AG09309 (cell line): ENCODE measurements around the gene ZMYM4.

Experiments used
- DNase-seq: peaks from one replicate; pipeline ENCODE4 v3.0.0-alpha.2; 2010; ENCODE audit warnings: low read depth
- H3K4me3 ChIP-seq: 2 replicates; pipeline ENCODE4 v1.5.1; 2011; ENCODE audit warnings: mild to moderate bottlenecking, low read depth, low read length, moderate library complexity; ENCODE audit not compliant: control insufficient read depth
- CTCF ChIP-seq: IDR thresholded peaks from 2 replicates; pipeline ENCODE4 v1.5.1; 2011; ENCODE audit warnings: mild to moderate bottlenecking, low read depth, low read length, inconsistent platforms; ENCODE audit not compliant: insufficient read depth, control insufficient read depth; ENCODE audit errors: missing control alignments

Gene ZMYM4

GRCh38 chr1:35407743-35408142 lies 139.2 kb downstream of the ZMYM4 start:
- DNase-seq, result no peak
- no peak for TF ChIP-seq CTCF
- no peak overlapping the region for H3K4me3 ChIP-seq

GRCh38 chr1:35408925-35409324 lies 140.4 kb downstream of the ZMYM4 start:
- no peak for DNase-seq
- TF ChIP-seq CTCF, result no peak
- H3K4me3 ChIP-seq, result no peak overlapping the region

- DNase-seq, result no peak
- TF ChIP-seq CTCF, result no peak
- H3K4me3 ChIP-seq, result no peak overlapping the region
Measured at GRCh38 chr1:35426097-35426586, 157.6 kb downstream of the ZMYM4 start.

GRCh38 chr1:35428360-35428759 lies 159.9 kb downstream of the ZMYM4 start:
- DNase-seq, result no peak
- no peak overlapping the region for H3K4me3 ChIP-seq
- TF ChIP-seq CTCF, result no peak

- TF ChIP-seq CTCF, result no peak
- H3K4me3 ChIP-seq, result no peak overlapping the region
- DNase-seq, result no peak
Measured at GRCh38 chr1:35430762-35431161, 162.3 kb downstream of the ZMYM4 start.

GRCh38 chr1:35431173-35431599 lies 162.7 kb downstream of the ZMYM4 start:
- no peak for DNase-seq
- TF ChIP-seq CTCF, result no peak
- no peak overlapping the region for H3K4me3 ChIP-seq

GRCh38 chr1:35432231-35432630 lies 163.7 kb downstream of the ZMYM4 start:
- no peak for TF ChIP-seq CTCF
- DNase-seq, result no peak
- no peak overlapping the region for H3K4me3 ChIP-seq
